MM.1S (cell line): Measurements from ENCODE around the gene SELENON.

Source experiments
- EZH2 ChIP-seq: fragments of 300-600 bp; sonication (generic); optimal IDR thresholded peaks from 2 replicates; pipeline ENCODE3; 2017; ENCODE audit warnings: low read depth, mild to moderate bottlenecking, antibody characterized with exemption, low read length, mixed read lengths
- TF ChIP-seq, protein P1 (sequence below): fragments of 300-600 bp; sonication (generic); IDR thresholded peaks from 2 replicates; pipeline ENCODE4 v1.5.1; 2016; ENCODE audit warnings: antibody characterized with exemption, low read length, mixed read lengths

DNA sequence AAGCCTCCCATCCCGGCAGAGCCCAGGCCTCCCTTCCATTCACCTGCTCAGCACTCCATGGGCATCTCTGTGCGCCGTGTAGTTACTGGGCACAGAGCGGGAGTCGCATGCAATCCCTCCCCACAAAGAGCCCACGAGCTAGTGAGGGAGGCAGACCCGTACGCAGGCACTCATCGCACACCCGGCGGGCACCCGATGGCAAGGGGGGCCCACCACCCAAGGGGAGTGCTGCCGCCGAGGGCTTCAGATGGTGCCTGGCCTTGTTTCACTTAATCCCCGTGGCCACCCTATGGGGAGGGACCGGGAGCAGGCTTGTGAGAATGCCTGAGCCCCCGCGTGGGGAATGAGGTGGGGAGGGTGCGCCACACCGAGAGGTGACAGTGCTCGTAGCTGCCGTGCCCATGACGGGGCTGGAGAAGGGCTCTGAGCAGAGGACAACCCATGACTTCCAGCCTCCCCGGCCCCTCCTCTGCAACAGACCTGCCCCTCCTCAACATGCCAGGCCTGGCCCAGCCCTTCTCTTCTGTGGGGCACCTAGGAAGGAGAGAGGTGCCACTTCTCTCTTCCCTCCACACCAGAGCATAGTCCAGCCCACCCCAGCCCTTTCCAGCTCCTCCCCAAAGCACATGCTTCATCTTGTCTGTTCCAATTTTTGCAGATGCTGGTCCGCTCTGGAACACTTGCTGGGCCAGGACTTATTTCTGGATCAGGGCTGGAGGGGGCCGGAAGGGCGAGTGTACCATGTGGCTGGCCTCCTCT is 30.2 kb upstream of the SELENON start:
- TF ChIP-seq, protein P1, sequence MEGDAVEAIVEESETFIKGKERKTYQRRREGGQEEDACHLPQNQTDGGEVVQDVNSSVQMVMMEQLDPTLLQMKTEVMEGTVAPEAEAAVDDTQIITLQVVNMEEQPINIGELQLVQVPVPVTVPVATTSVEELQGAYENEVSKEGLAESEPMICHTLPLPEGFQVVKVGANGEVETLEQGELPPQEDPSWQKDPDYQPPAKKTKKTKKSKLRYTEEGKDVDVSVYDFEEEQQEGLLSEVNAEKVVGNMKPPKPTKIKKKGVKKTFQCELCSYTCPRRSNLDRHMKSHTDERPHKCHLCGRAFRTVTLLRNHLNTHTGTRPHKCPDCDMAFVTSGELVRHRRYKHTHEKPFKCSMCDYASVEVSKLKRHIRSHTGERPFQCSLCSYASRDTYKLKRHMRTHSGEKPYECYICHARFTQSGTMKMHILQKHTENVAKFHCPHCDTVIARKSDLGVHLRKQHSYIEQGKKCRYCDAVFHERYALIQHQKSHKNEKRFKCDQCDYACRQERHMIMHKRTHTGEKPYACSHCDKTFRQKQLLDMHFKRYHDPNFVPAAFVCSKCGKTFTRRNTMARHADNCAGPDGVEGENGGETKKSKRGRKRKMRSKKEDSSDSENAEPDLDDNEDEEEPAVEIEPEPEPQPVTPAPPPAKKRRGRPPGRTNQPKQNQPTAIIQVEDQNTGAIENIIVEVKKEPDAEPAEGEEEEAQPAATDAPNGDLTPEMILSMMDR = no peak
- no peak for TF ChIP-seq EZH2
